Ureter (tissue), 1 donor: ENCODE results near the gene MOV10. TPM values are rescaled to one million over a fixed set of nuclear protein-coding genes. Genes with fewer than 3 reads are reported as not detected.

ENCODE experiments used
- DNase-seq: peaks from one replicate; pipeline ENCODE4 v3.0.0-alpha.2; 2020; ENCODE audit warnings: low spot score
- total RNA-seq: library from RNA; stranded (reverse); gene quantifications from one replicate; pipeline ENCODE4 v1.2.4, GENCODE V29; 2023
- donor health status: DM: yes; HTN: yes; CAD: no.

The MOV10 gene
- total RNA-seq, 1 donor from 2014 or later = 92.3 TPM

DNA sequence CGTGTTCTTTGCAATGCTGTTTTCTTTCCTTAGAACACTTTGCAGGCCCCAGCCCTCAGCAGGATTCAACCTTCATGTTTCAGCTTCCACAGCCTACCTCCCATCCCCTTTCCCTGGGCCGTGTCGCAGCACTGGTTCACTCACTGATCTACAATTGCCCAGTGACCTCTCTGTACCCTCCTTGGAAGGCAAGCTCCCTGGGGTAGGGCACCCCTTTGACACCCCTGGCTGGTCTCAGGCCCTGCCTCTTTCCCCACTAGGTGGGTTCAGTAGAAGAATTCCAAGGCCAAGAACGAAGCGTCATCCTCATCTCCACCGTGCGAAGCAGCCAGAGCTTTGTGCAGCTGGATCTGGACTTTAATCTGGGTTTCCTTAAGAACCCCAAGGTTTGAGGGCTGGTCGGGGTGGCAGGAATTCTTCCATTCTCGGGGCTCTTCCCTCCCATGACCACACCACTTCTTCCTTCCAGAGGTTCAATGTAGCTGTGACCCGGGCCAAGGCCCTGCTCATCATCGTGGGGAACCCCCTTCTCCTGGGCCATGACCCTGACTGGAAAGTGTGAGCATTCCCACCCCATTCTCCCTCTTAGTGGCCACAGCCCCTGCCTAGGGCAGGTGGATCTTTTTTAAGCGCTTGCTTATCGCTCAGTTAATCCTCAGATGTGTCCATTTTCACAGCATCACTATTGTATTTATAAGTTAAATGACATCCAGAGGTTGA lies 25.1 kb downstream of the MOV10 start:
- DNase-seq = no peak

DNA sequence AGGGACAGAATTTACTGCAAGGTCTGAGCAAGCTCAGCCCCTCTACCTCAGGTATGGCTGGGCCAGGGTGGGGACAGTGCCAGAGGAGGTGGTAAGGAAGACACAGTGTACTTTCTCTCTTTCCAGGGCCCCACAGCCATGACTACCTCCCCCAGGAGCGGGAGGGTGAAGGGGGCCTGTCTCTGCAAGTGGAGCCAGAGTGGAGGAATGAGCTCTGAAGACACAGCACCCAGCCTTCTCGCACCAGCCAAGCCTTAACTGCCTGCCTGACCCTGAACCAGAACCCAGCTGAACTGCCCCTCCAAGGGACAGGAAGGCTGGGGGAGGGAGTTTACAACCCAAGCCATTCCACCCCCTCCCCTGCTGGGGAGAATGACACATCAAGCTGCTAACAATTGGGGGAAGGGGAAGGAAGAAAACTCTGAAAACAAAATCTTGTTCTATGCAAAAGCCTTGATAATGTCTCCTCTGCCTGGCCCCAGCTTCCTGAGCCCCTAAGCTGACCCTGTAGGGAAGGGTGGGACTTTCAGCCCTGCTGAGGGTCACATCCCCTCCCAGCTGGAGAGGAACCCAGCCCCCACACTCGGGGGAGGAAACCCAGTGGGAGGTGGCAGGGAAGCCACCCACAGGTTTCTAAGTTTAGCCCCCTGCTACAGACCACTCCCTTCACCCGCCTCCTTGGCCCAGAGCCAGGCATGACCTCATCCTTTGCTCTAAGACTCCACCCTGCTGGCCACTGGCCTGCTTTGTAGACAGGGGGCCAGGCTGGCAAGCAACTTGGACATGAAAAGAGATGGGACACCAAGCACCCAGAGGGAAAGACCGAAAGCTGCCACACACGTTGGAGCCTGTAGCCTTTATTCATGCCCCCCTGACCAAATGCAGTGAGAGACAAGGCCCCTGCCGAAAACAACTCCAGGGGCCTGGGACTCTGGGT lies 26.1 kb downstream of the MOV10 start:
- DNase-seq = peak; percentile 95

DNA sequence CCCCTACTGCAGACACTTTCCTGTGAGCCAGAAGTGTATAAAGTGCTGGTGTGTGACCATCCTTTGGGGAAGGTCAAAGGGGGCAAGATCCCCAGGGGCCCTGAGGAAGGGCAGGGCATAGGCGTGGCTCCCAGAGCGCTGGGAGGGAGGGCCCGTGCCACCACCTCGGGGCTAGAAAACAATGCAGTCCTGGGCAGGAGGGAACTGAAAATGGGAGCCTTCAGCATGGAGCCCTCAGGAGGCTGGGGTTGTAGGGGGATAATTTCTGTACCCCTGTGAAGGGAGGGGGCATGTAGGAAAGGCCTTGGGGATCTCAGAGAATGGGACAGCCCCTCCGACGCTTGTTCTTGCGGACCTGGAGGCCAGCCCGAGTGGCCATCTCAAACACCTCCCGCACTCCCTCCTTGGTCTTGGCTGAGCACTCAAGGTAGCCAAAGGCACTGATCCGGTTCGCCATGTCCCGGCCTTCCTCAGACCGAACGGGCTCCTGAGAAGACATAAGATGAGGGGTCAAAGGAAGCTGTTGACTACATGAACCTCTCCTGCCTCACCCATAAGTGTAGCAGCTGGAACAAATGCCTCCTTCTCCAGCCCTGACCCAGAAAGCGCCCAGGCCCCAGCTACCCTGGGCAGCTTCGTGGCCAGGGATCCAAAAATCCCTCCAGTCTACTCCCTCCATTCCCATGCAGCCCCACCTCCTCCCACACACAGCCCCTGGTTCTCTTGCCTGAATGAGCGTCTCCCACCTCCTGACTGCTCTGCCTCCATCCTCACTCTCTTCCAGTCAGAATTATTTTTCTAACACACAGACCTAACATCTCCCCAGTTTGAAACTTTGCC lies 27.0 kb downstream of the MOV10 start:
- DNase-seq = no peak

DNA sequence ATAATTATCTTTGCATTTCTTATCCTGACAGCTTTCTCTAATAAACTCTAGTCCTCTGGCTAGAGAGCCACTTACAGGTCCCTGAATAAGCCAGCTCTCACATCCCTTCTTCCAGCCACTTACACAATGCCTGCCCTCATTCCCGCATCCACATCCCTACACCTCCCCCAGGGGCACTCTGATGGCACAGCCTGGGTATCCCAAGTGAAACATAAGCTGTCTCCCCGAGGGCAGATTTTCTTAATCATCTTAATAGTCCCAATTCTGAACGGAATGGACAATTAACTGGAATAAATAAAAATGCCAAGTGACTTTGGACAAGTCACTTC lies 27.6 kb downstream of the MOV10 start:
- DNase-seq = no peak

DNA sequence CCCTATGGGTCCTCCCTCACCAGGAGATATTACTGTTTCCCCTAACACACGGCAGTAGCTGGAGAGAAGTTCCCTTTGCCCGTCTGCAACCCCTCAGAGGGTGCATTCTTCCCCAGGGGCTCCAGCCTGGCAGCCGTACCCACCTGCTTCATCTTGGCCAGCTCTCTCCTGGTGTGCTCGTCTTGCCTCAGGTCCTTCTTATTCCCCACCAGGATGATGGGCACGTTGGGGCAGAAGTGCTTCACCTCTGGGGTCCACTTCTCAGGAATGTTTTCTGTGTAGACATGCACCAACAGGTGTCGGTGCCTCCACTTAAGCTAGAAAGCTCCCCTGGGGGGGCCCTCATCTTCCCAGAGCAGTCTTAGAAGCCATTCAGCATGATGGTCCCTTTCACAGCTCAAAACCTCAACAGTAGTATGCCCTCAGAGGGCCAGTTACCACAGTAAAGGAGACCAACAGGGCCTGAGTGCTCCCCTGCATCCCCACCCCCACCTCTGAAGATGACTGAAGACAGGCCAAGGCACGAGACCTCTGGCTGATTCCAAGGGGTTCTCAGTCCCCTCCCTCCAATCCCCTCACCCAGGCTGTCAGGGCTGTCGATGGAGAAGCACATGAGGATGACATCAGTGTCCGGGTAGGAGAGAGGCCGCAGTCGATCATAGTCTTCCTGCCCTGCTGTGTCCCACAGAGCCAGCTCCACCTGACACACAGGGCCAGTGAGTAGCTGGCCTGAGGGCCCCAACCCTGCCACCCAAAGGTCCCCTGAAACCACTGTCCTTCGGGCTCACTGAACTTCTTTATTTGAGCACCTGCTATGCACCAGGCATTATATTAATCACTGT lies 28.2 kb downstream of the MOV10 start:
- no peak for DNase-seq

DNA sequence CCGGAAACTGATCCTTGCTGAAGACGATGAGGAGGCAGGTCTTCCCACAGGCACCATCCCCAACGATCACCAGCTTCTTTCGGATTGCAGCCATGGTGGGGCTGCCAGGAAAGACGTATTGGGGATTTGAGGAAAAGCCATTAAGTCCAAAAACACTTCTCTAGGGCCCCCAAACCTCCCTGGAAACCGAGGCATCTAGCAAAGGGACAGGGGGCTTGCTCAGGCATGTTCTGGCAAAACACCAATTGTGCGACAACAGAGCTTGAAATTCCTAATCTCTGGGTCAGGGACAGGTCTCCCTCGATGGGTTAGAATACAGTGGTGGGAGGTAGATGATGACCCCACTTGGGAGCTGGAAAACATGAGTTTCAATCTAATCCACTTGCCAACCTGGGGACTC lies 29.2 kb downstream of the MOV10 start:
- no peak for DNase-seq

DNA sequence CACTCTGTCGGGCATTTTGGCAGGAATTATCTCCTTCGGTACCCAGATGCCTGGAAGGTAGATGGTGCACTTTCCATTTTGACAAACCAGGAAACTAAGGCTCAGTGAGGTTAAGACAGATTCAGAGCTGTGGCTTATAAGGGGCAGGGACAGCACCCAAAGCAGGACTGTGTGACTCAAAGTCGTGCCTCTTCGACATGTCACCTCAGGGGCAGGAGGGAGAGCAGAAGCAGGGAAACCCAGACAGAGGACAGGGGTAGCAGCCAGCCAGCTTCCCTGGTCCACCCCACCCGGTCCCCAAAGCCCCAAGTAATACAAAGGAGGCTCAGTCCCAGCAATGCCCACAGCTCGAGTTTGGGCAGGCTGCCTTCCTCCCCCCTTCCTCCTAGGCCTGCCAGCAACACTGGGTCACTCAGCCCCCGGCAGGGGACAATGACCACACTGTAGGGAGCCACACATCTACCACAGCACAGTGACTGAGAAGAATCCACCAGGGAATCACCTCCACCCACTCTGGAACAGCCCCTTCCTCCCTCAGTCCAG lies 30.0 kb downstream of the MOV10 start:
- DNase-seq = no peak

DNA sequence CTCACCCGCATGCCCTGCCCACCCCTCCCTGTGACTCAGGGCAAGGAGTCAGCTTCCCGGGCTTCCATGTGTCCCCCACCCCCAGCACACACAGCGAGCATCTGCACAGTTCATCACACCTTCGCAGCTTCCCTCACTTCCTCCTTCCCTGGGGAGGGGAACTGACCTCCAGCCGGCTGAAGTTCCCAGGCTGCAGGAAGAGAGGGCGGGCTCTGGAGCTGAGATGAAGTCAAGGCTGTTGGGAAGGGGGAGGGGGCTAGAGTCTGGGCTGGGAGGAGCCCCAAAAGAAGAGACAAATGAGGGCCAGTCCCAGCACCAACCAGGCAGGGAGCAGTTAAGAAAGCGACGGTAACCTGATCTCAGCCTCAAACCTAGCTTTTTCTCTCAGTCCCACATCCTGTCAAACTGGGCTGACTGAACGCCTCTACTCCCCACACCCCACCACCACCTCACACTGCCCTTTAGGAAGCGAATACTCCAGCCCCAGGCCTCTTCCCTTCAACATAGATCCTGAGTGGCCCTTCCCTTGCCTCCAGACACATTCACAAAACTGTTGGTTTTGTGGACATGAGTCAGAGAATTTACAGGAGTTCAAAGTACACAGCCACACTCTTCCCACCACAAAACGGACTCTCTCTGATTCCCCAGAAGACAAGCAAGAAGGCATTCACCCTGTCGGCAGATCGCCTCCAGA lies 30.6 kb downstream of the MOV10 start:
- peak; percentile 93 for DNase-seq

DNA sequence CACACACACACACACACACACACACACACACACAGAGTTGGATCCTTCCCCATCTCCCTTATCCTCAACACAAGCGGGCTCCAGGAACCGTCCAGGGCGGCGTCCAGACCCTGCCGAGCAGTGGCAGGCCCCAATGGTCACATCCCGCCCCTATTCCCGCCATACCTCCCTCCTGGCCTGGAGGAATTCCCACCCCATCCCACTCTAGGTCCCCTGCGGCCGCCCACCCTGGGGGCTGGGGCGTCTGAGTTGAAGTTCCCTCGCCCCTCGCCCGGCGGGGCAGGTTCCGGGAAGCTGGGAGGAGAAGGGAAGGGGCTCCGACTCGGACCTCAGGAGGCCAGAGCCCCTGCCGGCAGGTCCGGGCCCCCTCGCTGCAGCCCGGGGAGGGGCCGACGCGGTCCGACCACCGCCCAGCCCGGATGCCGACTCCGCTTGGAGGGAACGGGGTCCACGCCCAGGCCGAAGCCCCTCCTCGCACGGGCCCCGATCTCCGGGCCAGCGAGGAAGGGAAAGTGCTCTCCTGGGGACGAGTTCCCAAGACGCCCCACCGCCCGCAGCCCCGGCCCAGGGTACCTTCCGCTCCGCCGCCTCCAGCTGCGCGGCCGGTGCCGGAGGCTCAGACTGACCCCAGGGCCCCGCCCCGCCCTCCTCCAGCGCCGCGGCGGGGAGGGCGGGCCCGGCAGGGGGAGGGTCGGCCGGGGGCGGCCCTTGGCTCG lies 32.2 kb downstream of the MOV10 start, which contains the start of gene RHOC:
RHOC (minus strand) TSS at position 623 of the 716 bp plus-strand sequence. CDS start 3,328 bp downstream, outside the sequence.
- DNase-seq = peak; percentile 71

DNA sequence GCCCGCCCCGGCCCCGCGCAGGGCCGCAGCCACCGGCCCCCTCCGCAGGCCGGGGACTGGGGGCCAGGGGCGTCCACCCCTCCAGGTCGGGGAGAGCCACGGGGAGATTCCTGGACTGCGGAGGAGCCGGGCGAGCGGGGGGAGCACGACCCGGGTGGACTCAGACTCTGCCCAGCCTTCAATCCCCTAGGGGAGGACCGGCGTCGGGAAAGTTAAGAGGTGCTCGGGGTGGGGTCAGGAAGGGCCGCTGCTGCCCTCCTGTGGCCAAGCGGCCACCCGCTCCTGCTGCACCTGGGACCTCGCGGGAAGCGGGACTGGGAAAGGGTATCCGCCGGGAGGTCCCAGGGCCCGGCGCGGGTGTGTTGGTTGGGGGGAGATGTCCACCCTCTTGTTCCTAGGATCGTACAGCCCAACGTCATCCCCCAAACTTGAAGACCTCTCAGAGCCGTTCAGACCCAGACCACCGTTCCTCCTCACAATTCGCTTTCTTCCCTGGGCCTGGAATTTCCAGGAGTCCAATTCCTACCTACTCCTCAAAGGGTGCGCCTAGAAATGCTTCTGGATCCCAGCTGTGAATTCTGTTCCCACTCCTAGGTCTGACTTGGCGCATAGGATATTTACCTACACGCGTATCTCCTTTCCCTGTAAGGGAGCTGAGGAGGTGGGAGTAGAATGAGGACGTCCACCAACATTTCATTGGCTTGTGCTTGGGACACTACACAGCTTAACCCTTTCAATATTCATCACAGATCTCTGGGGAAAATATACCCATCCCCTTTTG lies 33.0 kb downstream of the MOV10 start:
- peak; percentile 90 for DNase-seq

DNA sequence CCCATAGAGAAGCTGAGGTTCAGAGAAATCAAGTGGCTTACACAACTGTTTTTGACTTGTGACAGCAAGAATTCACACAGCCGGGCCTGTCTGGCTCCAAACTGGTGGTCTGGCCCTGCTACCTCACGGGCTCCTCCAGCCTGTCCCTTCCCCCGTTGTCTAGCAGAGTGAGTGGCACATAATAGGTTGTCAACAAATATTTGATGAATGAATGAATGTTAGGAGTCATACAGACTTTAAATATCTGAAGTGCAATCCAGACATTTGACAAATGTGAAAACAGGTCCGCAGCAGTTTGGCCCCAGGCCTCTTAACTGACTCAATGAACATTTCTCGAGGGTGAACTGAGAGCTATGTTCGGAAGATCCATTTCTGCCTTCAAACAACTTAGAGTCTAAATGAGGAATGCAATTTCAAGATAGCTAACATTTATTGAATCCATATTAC lies 33.6 kb downstream of the MOV10 start:
- DNase-seq = no peak

DNA sequence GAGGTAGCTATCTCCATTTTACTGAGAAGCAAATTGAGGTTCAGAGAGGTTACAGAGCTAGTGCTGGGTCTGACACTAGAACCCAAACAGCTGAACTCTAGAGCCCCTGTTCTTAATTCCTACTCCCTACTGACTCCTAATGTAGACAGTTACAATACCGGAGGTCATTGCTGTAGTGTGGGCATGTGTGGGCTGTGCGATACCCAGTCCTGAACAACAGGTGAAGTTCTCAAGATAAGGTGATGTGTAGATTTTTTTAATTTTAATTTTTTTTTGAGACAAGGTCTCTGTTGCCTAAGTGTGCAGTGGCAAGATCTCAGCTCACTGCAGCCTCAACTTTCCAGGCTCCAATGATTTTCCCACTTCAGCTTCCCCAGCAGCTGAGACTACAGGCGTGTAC lies 34.0 kb downstream of the MOV10 start:
- DNase-seq = no peak

DNA sequence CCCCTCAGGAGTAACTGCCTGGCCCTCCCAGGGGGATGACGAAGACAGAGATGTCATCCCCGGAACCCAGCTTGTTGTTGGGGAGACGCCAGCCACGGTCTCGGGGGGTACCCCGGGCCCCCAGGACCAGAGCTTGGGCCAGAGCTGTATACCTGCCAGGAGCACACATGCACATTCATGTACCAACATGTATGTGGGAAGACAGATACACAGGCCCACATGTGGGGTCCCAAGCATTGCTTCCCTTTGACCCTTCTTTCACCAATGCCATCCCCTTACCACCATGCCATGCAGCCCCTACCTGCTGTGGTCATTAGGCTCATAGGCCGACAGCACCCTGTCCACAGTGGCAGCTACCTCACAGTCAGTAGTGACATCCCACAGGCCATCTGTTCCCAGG lies 35.7 kb downstream of the MOV10 start:
- DNase-seq = no peak

DNA sequence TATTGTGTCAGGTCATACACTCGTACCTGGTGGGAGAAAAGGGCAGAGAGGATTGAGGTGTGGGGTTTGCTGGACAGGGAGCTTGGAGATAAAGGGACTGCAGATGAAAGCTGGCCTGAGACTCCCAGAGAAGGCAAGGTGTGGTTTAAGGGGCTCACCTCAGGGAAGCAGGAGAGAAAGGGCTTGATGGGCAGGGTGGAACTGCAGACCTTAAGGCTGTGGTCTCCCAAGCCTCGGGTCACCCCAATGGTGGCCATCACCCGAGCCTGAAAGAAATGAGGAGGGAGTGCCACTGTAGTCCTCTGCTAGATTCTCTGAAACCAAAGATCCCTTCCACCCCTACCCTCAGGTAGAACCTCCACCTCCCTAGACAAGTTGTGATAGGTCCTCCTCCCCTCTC lies 36.1 kb downstream of the MOV10 start:
- no peak for DNase-seq

DNA sequence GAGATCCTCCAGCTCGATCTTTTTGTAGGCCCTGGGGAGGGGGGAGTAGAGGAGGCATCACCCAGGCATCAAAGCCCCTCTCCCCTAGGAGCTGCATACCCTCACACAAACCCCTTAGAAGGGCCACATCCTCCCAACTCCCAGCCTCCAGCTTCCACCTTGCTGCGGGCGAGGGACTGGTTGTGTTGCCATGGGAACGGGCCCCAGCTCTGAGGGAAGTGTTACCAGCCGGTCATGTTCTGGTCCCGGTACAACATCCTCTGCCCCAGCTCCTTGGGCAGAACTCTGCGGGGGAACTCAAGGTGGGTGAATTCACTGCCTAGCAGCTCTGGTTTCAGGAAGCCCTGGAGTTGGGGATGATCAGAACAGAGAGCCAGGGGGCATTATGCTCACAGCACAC lies 36.6 kb downstream of the MOV10 start:
- DNase-seq = no peak

DNA sequence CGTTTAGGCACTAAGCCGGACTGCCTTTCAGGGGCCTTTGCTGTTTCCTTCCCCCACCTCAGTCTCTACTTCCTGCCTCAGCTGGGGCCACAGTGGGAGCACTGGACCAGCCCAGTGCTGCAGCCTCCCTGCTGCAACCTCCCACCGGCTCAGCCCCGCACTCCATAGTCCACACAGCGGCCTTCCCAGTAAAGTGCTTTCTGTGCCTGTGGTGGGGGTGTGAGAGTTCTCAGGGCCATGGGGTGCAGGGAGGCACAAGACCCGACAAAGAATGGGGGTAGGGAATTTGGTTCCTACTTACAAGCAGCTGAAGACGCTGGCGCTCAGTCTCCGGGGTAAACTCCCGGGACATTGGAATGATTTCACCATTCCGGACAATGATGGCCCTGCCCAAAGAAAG lies 37.2 kb downstream of the MOV10 start:
- DNase-seq = no peak

DNA sequence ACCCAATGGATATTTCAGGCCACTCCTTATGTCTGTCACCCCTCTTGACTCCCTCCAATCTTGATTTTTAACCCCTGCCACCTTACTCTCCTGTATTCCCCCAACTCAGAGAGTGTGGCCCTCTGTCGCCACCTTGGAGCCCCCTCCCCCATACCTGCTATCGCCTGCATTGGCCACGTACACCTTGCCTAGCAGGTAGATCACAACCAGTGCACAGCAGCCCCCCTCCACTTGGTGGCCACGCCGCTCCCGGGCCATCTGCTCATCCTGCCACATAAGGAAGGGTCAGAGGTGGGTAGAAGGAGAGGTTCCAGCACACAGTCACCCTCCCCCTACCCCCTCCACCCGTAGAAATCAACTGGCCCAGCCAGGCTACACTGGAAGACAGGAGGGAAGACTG lies 37.7 kb downstream of the MOV10 start:
- DNase-seq = no peak

DNA sequence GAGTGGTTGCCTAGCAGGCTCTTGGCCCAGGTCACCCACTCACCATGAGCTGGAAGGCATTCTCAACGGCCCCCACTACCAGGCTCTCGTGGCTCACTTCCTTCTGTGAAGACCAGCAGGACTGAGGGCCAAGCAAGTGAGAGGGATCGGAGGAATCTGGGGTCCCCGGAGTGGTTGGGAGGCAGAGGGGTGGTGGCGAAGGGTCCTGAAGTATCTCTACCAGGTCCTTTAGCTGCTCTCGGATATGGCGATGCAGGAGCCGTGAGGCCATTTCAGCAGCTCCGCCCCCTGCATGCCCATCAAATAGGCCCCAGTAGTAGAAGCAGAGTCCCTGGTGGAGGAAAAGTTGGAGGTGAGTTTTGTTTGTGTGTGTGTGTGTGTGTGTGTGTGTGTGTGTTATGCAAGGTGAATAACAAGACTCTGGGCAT lies 38.3 kb downstream of the MOV10 start:
- no peak for DNase-seq
